ENCODE data around the gene NT5C3A.
"Not testable (repeated sequence)": the region's sequence is repeated elsewhere in the genome, so short reads cannot be mapped to it uniquely, and the experiment has no call there.

Gene NT5C3A

DNA sequence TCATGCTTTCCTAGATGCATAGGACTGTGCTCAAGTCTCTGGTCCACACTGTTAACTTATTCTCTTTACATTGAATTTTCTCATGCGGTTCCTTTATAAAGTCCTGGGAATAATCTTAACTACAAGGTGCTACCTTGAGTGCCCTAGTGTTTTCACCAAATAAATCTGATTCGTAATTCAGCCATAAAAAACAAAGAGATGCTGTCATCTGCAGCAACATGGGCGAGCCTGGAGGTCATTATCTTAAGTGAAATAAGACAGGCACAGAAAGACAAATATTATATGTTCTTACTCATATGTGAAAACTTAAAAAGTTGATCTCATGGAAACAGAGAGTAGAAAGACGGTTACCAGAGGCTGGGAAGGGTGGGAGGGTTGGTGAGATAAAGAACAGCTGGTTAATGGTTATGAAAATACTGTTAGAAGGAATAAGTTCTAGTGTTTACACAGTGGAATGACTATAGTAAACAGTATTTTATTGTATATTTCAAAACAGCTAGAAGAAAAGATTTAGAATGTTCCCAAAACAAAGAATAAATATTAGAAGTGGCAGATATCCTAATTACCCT is 38.3 kb downstream of the NT5C3A start:
- Histone ChIP-seq H3K36me3 (ENCODE audit: insufficient read depth, insufficient read length, low read length) (peaks cover 38% of the 10 kb centered on the region), H3K4me3 (ENCODE audit: insufficient read length, low read depth) (no peak overlapping the region), H3K9me3 (ENCODE audit: insufficient read depth, low read length) (no peaks in the 10 kb centered on the region), H3K9ac (ENCODE audit: insufficient read length, low read depth) (no peak overlapping the region), H3K27me3 (ENCODE audit: insufficient read depth, insufficient read length) (no peaks in the 10 kb centered on the region), H3K4me1 (ENCODE audit: insufficient read depth, insufficient read length) (no peaks in the 10 kb centered on the region)
- TF ChIP-seq YY1 (IDR thresholded peaks at IDR 0.05; ENCODE audit: insufficient read depth, insufficient read length) (no peak), SUZ12 (IDR thresholded peaks at IDR 0.05; ENCODE audit: extremely low read depth, insufficient read depth, insufficient read length) (no peak), ZNF274 (IDR thresholded peaks at IDR 0.05; ENCODE audit: low read depth, low read length) (no peak)
- no peak for DNase-seq (ENCODE audit: low read depth, low spot score)

DNA sequence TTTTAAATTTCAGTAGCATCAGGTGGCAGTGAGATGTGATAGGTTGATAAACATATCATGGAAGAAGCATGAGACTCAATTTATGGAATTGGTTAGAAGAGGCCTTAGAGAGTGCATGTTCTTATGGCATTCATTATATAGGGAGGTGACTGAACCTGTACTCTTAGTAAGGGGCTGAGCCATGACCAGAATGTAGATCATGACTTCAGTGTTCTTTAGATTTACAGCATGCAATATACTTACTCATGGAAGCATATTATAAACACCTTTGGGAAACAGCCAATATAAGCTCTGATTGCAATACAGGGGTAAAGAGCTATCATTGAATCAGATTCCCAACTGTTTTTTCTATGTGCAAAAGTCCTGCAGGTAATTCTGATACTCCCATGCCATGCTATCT is 50.2 kb downstream of the NT5C3A start:
- no peaks in the 10 kb centered on the region for H3K27me3 ChIP-seq (ENCODE audit: insufficient read depth, insufficient read length)
- TF ChIP-seq YY1 (IDR thresholded peaks at IDR 0.05; ENCODE audit: insufficient read depth, insufficient read length): no peak
- TF ChIP-seq ZNF274 (IDR thresholded peaks at IDR 0.05; ENCODE audit: low read depth, low read length): no peak
- TF ChIP-seq SUZ12 (IDR thresholded peaks at IDR 0.05; ENCODE audit: extremely low read depth, insufficient read depth, insufficient read length): no peak
- no peak for DNase-seq (ENCODE audit: low read depth, low spot score)
- H3K4me3 ChIP-seq (ENCODE audit: insufficient read length, low read depth): no peak overlapping the region
- no peaks in the 10 kb centered on the region for H3K9me3 ChIP-seq (ENCODE audit: insufficient read depth, low read length)
- peaks cover 37% of the 10 kb centered on the region for H3K36me3 ChIP-seq (ENCODE audit: insufficient read depth, insufficient read length, low read length)
- H3K4me1 ChIP-seq (ENCODE audit: insufficient read depth, insufficient read length): no peaks in the 10 kb centered on the region
- H3K9ac ChIP-seq (ENCODE audit: insufficient read length, low read depth): no peak overlapping the region

DNA sequence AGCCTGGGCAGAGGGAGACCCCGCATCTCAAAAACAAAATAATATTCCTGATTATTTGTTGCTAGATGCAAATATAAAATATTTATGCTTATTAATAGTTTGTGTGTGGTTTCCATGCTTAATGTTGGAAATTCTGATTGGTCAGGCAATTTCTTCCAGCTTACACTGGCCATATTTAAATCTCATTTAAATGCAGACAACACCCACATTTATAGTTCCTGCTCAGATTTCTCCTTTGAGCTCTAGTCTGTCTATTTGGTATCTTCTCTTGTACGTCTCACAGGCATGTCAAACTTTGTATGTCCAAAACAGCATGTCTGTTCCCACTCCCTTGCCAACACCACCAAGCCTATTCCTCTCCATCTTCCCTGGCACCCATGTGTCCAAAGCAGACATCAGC is 52.8 kb downstream of the NT5C3A start:
- Histone ChIP-seq H3K4me1 (ENCODE audit: insufficient read depth, insufficient read length) (no peaks in the 10 kb centered on the region), H3K36me3 (ENCODE audit: insufficient read depth, insufficient read length, low read length) (peaks cover 25% of the 10 kb centered on the region), H3K9me3 (ENCODE audit: insufficient read depth, low read length) (no peaks in the 10 kb centered on the region), H3K4me3 (ENCODE audit: insufficient read length, low read depth) (no peak overlapping the region), H3K27me3 (ENCODE audit: insufficient read depth, insufficient read length) (no peaks in the 10 kb centered on the region), H3K9ac (ENCODE audit: insufficient read length, low read depth) (no peak overlapping the region)
- no peak for DNase-seq (ENCODE audit: low read depth, low spot score)
- TF ChIP-seq SUZ12 (IDR thresholded peaks at IDR 0.05; ENCODE audit: extremely low read depth, insufficient read depth, insufficient read length): no peak
- no peak for TF ChIP-seq YY1 (IDR thresholded peaks at IDR 0.05; ENCODE audit: insufficient read depth, insufficient read length)
- no peak for TF ChIP-seq ZNF274 (IDR thresholded peaks at IDR 0.05; ENCODE audit: low read depth, low read length)

DNA sequence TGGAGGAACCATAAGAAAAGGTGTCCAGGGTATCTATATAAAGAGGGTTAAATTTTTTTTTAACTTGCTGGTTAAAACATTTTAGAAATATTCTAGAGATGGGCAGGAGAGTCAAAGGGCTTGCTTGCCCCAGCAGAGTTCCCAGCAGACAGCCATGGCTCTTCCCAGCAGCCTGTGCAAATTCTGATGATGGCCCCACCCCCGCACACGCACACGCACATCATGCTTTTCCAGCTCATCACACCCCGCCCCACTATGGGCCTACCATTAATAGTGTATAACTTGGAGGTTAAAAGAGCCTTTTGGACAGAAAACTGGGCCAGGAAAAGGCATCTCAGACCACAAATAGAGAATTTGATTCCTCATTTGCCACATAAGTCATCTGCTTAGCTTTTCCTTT is 56.9 kb downstream of the NT5C3A start:
- H3K4me3 ChIP-seq (ENCODE audit: insufficient read length, low read depth); H3K4me1 ChIP-seq (ENCODE audit: insufficient read depth, insufficient read length); H3K9me3 ChIP-seq (ENCODE audit: insufficient read depth, low read length); H3K9ac ChIP-seq (ENCODE audit: insufficient read length, low read depth); H3K27me3 ChIP-seq (ENCODE audit: insufficient read depth, insufficient read length); DNase-seq (ENCODE audit: low read depth, low spot score): not testable (repeated sequence)
- H3K36me3 ChIP-seq (ENCODE audit: insufficient read depth, insufficient read length, low read length): peaks cover 12% of the 10 kb centered on the region

DNA sequence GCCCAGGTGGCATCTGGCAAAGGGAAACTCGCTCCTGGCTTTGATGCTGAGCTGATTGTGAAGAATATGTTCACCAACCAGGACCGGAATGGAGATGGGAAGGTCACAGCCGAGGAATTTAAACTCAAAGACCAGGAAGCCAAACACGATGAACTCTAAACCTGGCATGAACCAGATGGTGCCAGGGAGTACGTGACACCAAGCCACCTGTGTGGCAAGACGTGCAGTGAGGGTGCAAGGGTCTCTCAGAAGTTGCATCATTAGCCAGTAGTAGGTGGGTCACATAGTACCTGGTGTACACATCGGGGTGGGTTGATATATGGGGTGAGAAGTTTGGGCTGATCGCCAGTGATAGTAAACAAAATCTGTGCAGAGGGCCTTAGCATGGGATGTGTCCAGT is 57.4 kb downstream of the NT5C3A start:
- not testable (repeated sequence) for H3K27me3 ChIP-seq (ENCODE audit: insufficient read depth, insufficient read length); H3K4me3 ChIP-seq (ENCODE audit: insufficient read length, low read depth); H3K9me3 ChIP-seq (ENCODE audit: insufficient read depth, low read length); H3K4me1 ChIP-seq (ENCODE audit: insufficient read depth, insufficient read length); H3K9ac ChIP-seq (ENCODE audit: insufficient read length, low read depth); DNase-seq (ENCODE audit: low read depth, low spot score)
- peaks cover 12% of the 10 kb centered on the region for H3K36me3 ChIP-seq (ENCODE audit: insufficient read depth, insufficient read length, low read length)

GRCh38 chr7:33004104-33004616 is 58.4 kb downstream of the NT5C3A start:
- not testable (repeated sequence) for H3K4me3 ChIP-seq (ENCODE audit: insufficient read length, low read depth); H3K9ac ChIP-seq (ENCODE audit: insufficient read length, low read depth); H3K4me1 ChIP-seq (ENCODE audit: insufficient read depth, insufficient read length); H3K9me3 ChIP-seq (ENCODE audit: insufficient read depth, low read length); H3K27me3 ChIP-seq (ENCODE audit: insufficient read depth, insufficient read length); DNase-seq (ENCODE audit: low read depth, low spot score)
- peaks cover 12% of the 10 kb centered on the region for H3K36me3 ChIP-seq (ENCODE audit: insufficient read depth, insufficient read length, low read length)

- H3K4me3 ChIP-seq (ENCODE audit: insufficient read length, low read depth); H3K27me3 ChIP-seq (ENCODE audit: insufficient read depth, insufficient read length); H3K36me3 ChIP-seq (ENCODE audit: insufficient read depth, insufficient read length, low read length); H3K9me3 ChIP-seq (ENCODE audit: insufficient read depth, low read length); H3K4me1 ChIP-seq (ENCODE audit: insufficient read depth, insufficient read length); H3K9ac ChIP-seq (ENCODE audit: insufficient read length, low read depth); DNase-seq (ENCODE audit: low read depth, low spot score): not testable (repeated sequence)
Observed at GRCh38 chr7:33003111-33003510, 59.5 kb downstream of the NT5C3A start.

GRCh38 chr7:32999380-32999779 is 63.2 kb downstream of the NT5C3A start:
- not testable (repeated sequence) for H3K4me1 ChIP-seq (ENCODE audit: insufficient read depth, insufficient read length); H3K9me3 ChIP-seq (ENCODE audit: insufficient read depth, low read length); H3K27me3 ChIP-seq (ENCODE audit: insufficient read depth, insufficient read length); H3K36me3 ChIP-seq (ENCODE audit: insufficient read depth, insufficient read length, low read length); H3K4me3 ChIP-seq (ENCODE audit: insufficient read length, low read depth); H3K9ac ChIP-seq (ENCODE audit: insufficient read length, low read depth); DNase-seq (ENCODE audit: low read depth, low spot score)

DNA sequence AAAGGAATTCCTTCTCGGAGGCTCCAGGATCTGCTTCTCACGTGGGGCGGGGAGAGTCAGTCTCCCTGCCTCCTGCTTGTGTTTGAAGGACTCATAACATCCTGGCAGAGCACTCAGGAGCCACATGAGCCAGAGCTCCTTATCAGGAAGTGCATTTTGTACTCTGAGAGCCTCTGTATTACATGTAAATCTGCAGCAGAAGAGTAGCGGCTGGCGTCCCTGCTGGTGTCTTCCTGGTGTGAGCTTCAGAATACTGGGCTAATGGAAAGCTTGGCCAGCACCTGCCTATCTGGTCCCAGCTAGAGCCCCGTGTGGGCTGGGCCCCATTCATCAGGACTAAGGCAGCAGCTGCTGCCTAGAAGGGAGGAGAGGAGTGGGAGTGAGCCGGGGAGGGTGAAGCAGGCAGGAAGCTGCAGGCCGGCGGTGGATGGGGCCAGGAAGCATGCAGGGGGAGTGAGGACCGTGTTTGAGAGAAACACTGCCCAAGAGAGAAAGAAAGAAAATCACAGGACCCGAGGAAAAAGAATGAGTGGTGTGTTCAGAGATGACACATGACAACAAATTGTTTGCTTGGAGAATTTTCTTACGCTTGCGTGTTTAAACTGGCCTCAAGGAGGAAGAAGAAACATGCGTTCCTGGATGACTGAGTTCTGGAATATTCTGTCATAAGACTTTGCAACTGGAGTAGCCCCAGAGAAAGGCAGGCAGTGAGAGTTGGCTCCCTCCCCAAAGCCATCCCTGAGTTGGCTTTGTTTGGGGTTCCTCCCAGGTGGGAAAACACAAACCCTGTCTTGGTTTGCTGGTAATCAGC is 64.0 kb downstream of the NT5C3A start:
- H3K36me3 ChIP-seq (ENCODE audit: insufficient read depth, insufficient read length, low read length); H3K4me3 ChIP-seq (ENCODE audit: insufficient read length, low read depth); H3K9me3 ChIP-seq (ENCODE audit: insufficient read depth, low read length); H3K4me1 ChIP-seq (ENCODE audit: insufficient read depth, insufficient read length); DNase-seq (ENCODE audit: low read depth, low spot score); H3K9ac ChIP-seq (ENCODE audit: insufficient read length, low read depth); H3K27me3 ChIP-seq (ENCODE audit: insufficient read depth, insufficient read length): not testable (repeated sequence)

- not testable (repeated sequence) for H3K4me1 ChIP-seq (ENCODE audit: insufficient read depth, insufficient read length); H3K4me3 ChIP-seq (ENCODE audit: insufficient read length, low read depth); H3K27me3 ChIP-seq (ENCODE audit: insufficient read depth, insufficient read length); H3K9ac ChIP-seq (ENCODE audit: insufficient read length, low read depth); H3K9me3 ChIP-seq (ENCODE audit: insufficient read depth, low read length); DNase-seq (ENCODE audit: low read depth, low spot score); H3K36me3 ChIP-seq (ENCODE audit: insufficient read depth, insufficient read length, low read length)
Observed at GRCh38 chr7:32997956-32998355, 64.6 kb downstream of the NT5C3A start.

GRCh38 chr7:32992750-32993149 is 69.8 kb downstream of the NT5C3A start:
- not testable (repeated sequence) for H3K9ac ChIP-seq (ENCODE audit: insufficient read length, low read depth); DNase-seq (ENCODE audit: low read depth, low spot score); H3K4me3 ChIP-seq (ENCODE audit: insufficient read length, low read depth); H3K4me1 ChIP-seq (ENCODE audit: insufficient read depth, insufficient read length); H3K36me3 ChIP-seq (ENCODE audit: insufficient read depth, insufficient read length, low read length); H3K9me3 ChIP-seq (ENCODE audit: insufficient read depth, low read length); H3K27me3 ChIP-seq (ENCODE audit: insufficient read depth, insufficient read length)

Data from NT2/D1 (cell line).